ENCODE data around the gene ZBTB20. TPM values are rescaled to one million over a fixed set of nuclear protein-coding genes. Genes with fewer than 3 reads are reported as not detected.
A peak's percentile ranks its signal among the peaks of the same experiment; 100 is the strongest.

The ZBTB20 gene
- total and polyA plus RNA-seq, 8 donors, result 0.15 to 149 (median 38.5) TPM

- TF ChIP-seq POLR2A (IDR thresholded peaks at IDR 0.05) (no peak), POLR2AphosphoS5 (IDR thresholded peaks at IDR 0.05) (peak in 1 of 3 donors; percentile 40), CTCF (IDR thresholded peaks at IDR 0.05) (no peak), EP300 (IDR thresholded peaks at IDR 0.05) (no peak)
- WGBS, 5 donors, result 12 to 37% (median 19%) methylated on average over 10 of the region's 10 CpGs
- Histone ChIP-seq H3K9me3 (no peaks in the 10 kb centered on the region), H3K27me3 (no peaks in the 10 kb centered on the region), H3K36me3 (no peaks in the 10 kb centered on the region), H3K4me1 (peaks cover 7 to 68% (median 37%) of the 10 kb centered on the region in 4 donors), H3K27ac (peak overlapping the region; percentile 68 to 85 (median 75)), H3K4me3 (peak overlapping the region; percentile 4 to 22 (median 12))
- peak; percentile 60 to 67 for DNase-seq
- intact Hi-C loops (cut with DNase I; ENCODE audit: low total_unique reads), result no loop called here
Measured at GRCh38 chr3:114451561-114452018, 695.5 kb downstream of the ZBTB20 start.

- Histone ChIP-seq H3K27me3 (no peaks in the 10 kb centered on the region), H3K9me3 (no peaks in the 10 kb centered on the region), H3K4me3 (peak overlapping the region in 3 of 4 donors; percentile 8 to 22 (median 16)), H3K36me3 (no peaks in the 10 kb centered on the region), H3K4me1 (peaks cover 7 to 73% (median 40%) of the 10 kb centered on the region in 4 donors), H3K27ac (peak overlapping the region; percentile 68 to 85 (median 75))
- no peak for TF ChIP-seq CTCF (IDR thresholded peaks at IDR 0.05)
- TF ChIP-seq EP300 (IDR thresholded peaks at IDR 0.05), result no peak
- no peak for TF ChIP-seq POLR2AphosphoS5 (IDR thresholded peaks at IDR 0.05)
- TF ChIP-seq POLR2A (IDR thresholded peaks at IDR 0.05), result no peak
- DNase-seq, result no peak
- intact Hi-C loops (cut with DNase I; ENCODE audit: low total_unique reads), result no loop called here
- 7 to 20% (median 11%) methylated on average over 2 of the region's 2 CpGs for WGBS, 5 donors
Measured at GRCh38 chr3:114451051-114451451, 696.0 kb downstream of the ZBTB20 start.

- Histone ChIP-seq H3K9me3 (no peaks in the 10 kb centered on the region), H3K4me3 (no peak overlapping the region), H3K27ac (peak overlapping the region in 2 of 5 donors; percentile 2 to 76), H3K27me3 (no peaks in the 10 kb centered on the region), H3K36me3 (no peaks in the 10 kb centered on the region), H3K4me1 (peaks cover 7 to 68% (median 38%) of the 10 kb centered on the region in 4 donors)
- intact Hi-C loops (cut with DNase I; ENCODE audit: low total_unique reads), result no loop called here
- DNase-seq, result no peak
- no peak for TF ChIP-seq CTCF (IDR thresholded peaks at IDR 0.05)
- no peak for TF ChIP-seq POLR2AphosphoS5 (IDR thresholded peaks at IDR 0.05)
- no peak for TF ChIP-seq EP300 (IDR thresholded peaks at IDR 0.05)
- no peak for TF ChIP-seq POLR2A (IDR thresholded peaks at IDR 0.05)
- 83 to 92% (median 90%) methylated on average over 7 of the region's 7 CpGs for WGBS, 5 donors
Measured at GRCh38 chr3:114450008-114450596, 697.0 kb downstream of the ZBTB20 start.

GRCh38 chr3:114449271-114450007, 697.6 kb downstream of the ZBTB20 start:
- DNase-seq, result no peak
- Histone ChIP-seq H3K27me3 (no peaks in the 10 kb centered on the region), H3K4me3 (no peak overlapping the region), H3K4me1 (peaks cover 7 to 61% (median 32%) of the 10 kb centered on the region in 4 donors), H3K9me3 (no peaks in the 10 kb centered on the region), H3K27ac (peak overlapping the region in 1 of 5 donors; percentile 76), H3K36me3 (no peaks in the 10 kb centered on the region)
- 83 to 91% (median 91%) methylated on average over 9 of the region's 9 CpGs for WGBS, 5 donors
- intact Hi-C loops (cut with DNase I; ENCODE audit: low total_unique reads), result no loop called here
- TF ChIP-seq EP300 (IDR thresholded peaks at IDR 0.05) (no peak), CTCF (IDR thresholded peaks at IDR 0.05) (no peak), POLR2AphosphoS5 (IDR thresholded peaks at IDR 0.05) (no peak), POLR2A (IDR thresholded peaks at IDR 0.05) (no peak)

All from stomach (tissue), 9 donors.